Omental fat pad (tissue), 4 donors: ENCODE results near the gene HDAC10. TPM values are rescaled to one million over a fixed set of nuclear protein-coding genes. Genes with fewer than 3 reads are reported as not detected.

Source experiments
- ATAC-seq: fragments of 150-250 bp; one replicate; pipeline ENCODE4 v1.9.1; 2016; ENCODE audit warnings: mild to moderate bottlenecking, moderate library complexity; ENCODE audit not compliant: low FRiP score
- DNase-seq: peaks from one replicate; pipeline ENCODE4 v3.0.0-alpha.2; 2019; ENCODE audit warnings: low spot score
- CTCF ChIP-seq, 3 donors: fragments of 450-650 bp; IDR thresholded peaks; one replicate each; pipeline ENCODE4 v1.5.1; 2016 to 2017; ENCODE audit warnings: antibody characterized with exemption in 3 of 3, mild to moderate bottlenecking in 3 of 3, moderate library complexity in 2 of 3
- total RNA-seq, 4 donors: library from RNA; depleted of rRNA; stranded (reverse); fragments of >200 nt; gene quantifications; one replicate each; pipeline ENCODE4 v1.1.0, GENCODE V29; 2016

The HDAC10 gene
- total RNA-seq, 4 donors from 2014 or later, result 18.4 to 53.8 (median 23.6) TPM

- no peak for ATAC-seq
- no peak for TF ChIP-seq CTCF (IDR thresholded peaks at IDR 0.05)
Measured at GRCh38 chr22:50289942-50290630, 39.0 kb upstream of the HDAC10 start.

DNA sequence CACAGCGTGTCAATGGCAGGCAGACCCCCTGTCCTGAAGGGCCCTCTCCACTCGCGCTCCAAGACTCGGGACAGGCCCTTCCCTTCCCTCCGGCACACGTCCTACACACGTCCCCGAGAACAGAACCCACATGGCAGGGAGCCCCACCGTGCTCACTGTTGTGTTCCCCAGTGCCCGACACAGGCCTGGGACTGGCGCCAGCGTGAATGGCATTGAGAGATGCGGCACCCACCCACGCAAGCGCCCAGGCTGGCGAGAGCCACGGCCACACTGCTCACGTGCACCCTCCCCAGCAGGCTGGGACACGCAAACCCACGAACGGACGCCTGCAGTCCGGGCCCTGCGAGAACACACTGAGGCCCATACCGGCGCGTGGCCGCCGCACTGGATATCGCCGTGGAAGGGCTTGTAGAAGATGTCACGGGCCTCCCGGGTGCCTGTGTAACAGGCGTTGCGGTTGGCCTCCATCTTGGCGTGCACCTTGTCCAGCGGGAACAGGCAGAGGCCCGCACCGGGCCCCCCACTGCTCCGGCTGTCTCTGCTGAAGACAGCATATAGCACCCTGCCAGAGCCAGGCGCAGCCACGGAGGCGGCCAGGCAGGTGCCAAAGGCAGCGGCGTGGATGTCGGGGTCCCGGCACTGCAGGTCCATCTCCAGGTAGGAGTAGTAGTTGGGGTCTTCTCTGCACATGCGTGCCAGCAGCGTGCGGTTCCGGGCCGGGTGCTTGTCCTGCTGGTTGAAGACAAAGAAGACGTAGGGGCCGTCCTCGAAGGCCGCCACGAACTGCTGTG is 38.3 kb upstream of the HDAC10 start:
- TF ChIP-seq CTCF (IDR thresholded peaks at IDR 0.05), result no peak
- no peak for ATAC-seq
- DNase-seq, result no peak

More at GRCh38 chr22:50289942-50290630, 39.0 kb upstream of the HDAC10 start:
- no peak for DNase-seq

GRCh38 chr22:50287731-50288130 is 36.7 kb upstream of the HDAC10 start:
- no peak for TF ChIP-seq CTCF (IDR thresholded peaks at IDR 0.05)
- no peak for ATAC-seq
- no peak for DNase-seq

DNA sequence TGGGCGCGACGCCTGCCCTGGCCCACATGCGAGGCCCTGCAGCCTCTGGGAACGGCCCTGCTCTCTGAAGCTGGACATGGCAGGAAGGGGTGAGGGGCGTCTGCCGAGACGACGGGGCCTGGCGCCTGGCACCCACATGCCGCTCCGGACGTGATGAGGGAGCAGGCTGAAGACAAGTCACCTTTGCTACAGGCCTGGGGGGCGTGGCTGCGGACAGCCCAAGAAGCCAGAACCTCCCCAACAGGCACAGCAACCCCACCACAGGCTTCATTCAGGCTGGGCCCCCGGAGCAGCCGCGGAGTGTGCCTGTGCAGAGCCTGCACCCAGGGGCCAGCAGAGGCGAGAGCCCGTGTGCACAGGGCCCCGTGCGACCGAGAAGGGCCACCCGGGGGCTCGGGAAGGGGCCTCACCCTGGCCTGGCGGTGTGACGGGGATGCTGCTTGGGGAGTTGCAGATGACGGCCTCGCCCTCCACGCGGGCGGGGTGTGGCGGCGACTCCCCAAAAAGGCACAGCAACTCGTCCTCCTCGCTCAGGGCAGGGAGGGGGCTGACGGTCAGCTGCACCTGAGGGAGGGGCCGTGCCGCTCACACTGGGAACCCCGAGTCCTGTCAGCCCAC is 35.7 kb upstream of the HDAC10 start:
- no peak for TF ChIP-seq CTCF (IDR thresholded peaks at IDR 0.05)
- ATAC-seq, result no peak
- DNase-seq, result no peak

- DNase-seq (no peak), ATAC-seq (no peak)
- no peak for TF ChIP-seq CTCF (IDR thresholded peaks at IDR 0.05)
Measured at GRCh38 chr22:50286275-50286674, 35.2 kb upstream of the HDAC10 start.

DNA sequence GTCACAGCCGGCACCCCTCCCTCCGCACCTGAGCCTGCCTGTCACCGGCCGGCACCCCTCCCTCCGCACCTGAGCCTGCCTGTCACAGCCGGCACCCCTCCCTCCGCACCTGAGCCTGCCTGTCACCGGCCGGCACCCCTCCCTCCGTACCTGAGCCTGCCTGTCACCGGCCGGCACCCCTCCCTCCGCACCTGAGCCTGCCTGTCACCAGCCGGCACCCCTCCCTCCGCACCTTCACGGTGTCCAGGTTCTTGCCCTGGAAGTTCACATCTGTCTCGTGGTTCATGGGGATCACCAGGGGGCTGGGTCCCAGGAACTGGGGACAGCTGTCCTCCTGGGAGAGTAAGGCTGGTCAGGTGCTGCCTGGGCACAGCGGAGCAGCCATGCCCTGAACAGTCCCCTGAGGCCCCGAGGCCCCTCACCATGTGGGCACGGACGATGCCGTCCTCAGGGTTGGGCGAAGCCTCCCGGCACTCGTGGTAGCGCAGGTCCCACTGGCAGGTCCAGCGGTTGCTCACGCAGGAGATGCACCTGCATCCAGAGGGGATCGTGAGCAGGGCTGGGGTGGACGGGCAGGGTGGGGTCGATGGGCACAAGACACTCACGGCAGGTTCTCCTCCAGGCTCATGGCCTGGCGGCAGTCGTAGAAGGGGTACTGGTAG is 34.6 kb upstream of the HDAC10 start:
- no peak for DNase-seq
- ATAC-seq, result no peak
- no peak for TF ChIP-seq CTCF (IDR thresholded peaks at IDR 0.05)
